IMR-90 (cell line): Measurements from ENCODE around the gene HNRNPLL. TPM values are rescaled to one million over a fixed set of nuclear protein-coding genes. Genes with fewer than 3 reads are reported as not detected.

ENCODE experiments used
- ATAC-seq: fragments of 200-7000 bp; cut with Tn5 transposase; 2 replicates; pipeline ENCODE4 v1.9.1; 2020; ENCODE audit warnings: low read depth, mild to moderate bottlenecking, moderate library complexity
- BruUV-seq: library from RNA; stranded (reverse); fragments of 400-500 nt; replicated peaks from 2 replicates; lab custom pipeline; 2021; lab: Mats Ljungman, UMichigan
- CTCF ChIA-PET: fragments of 300-600 bp; formaldehyde crosslinking; extraction: SDS; loops from one replicate; lab custom pipeline; 2021; ENCODE audit warnings: antibody characterized with exemption; lab: Yijun Ruan, JAX
- POLR2A ChIA-PET: fragments of 300-600 bp; sonication (Branson Sonifier 250); formaldehyde crosslinking; loops from one replicate; lab custom pipeline; 2022; ENCODE audit warnings: antibody characterized with exemption; ENCODE audit not compliant: unreplicated experiment; lab: Charles Lee
- DNase-seq: peaks from one replicate; pipeline ENCODE4 v3.0.0; 2013
- H2AFZ ChIP-seq: replicated peaks from 2 replicates; pipeline ENCODE3; 2013; ENCODE audit warnings: low read length, mild to moderate bottlenecking; ENCODE audit not compliant: poor library complexity
- H2AK5ac ChIP-seq: 2 replicates; pipeline ENCODE4 v1.6.1; 2013; ENCODE audit warnings: low read depth, low read length, inconsistent platforms
- H2AK9ac ChIP-seq: replicated peaks from 2 replicates; pipeline ENCODE3; 2013; ENCODE audit warnings: mild to moderate bottlenecking, low read depth, low read length, moderate library complexity; ENCODE audit not compliant: poor library complexity
- H2BK120ac ChIP-seq: 2 replicates; pipeline ENCODE4 v1.6.1; 2013; ENCODE audit warnings: low read depth, low read length, inconsistent platforms
- H2BK15ac ChIP-seq: 3 replicates; pipeline ENCODE4 v1.6.1; 2013; ENCODE audit warnings: low read depth, low read length, inconsistent platforms
- H2BK20ac ChIP-seq: 2 replicates; pipeline ENCODE4 v1.6.1; 2013; ENCODE audit warnings: low read depth, mild to moderate bottlenecking, inconsistent platforms, low read length, moderate library complexity
- H2BK5ac ChIP-seq: 2 replicates; pipeline ENCODE4 v1.6.1; 2013; ENCODE audit warnings: mild to moderate bottlenecking, low read depth, low read length, inconsistent platforms; ENCODE audit not compliant: poor library complexity, severe bottlenecking
- H3K14ac ChIP-seq: replicated peaks from 2 replicates; pipeline ENCODE4 v1.6.1; 2013; ENCODE audit warnings: low read depth, low read length, inconsistent platforms
- H3K18ac ChIP-seq: 2 replicates; pipeline ENCODE4 v1.6.1; 2013; ENCODE audit warnings: low read depth, low read length, control low read depth
- H3K23ac ChIP-seq: 2 replicates; pipeline ENCODE4 v1.6.1; 2013; ENCODE audit warnings: low read depth, low read length, inconsistent platforms
- H3K27ac ChIP-seq: 2 replicates; pipeline ENCODE4 v1.5.1; 2013; ENCODE audit warnings: mild to moderate bottlenecking, control low read depth, low read length; ENCODE audit not compliant: insufficient read depth
- H3K27me3 ChIP-seq: 2 replicates; pipeline ENCODE4 v1.6.1; 2013; ENCODE audit warnings: low read length; ENCODE audit not compliant: control insufficient read depth, insufficient read depth
- H3K36me3 ChIP-seq: 2 replicates; pipeline ENCODE4 v1.6.1; 2013; ENCODE audit warnings: low read length, mixed read lengths; ENCODE audit not compliant: control insufficient read depth, insufficient read depth
- H3K4ac ChIP-seq: 2 replicates; pipeline ENCODE4 v1.6.1; 2013; ENCODE audit warnings: low read depth, low read length, inconsistent platforms
- H3K4me1 ChIP-seq: 2 replicates; pipeline ENCODE4 v1.6.1; 2013; ENCODE audit warnings: low read length, mixed read lengths; ENCODE audit not compliant: control insufficient read depth, insufficient read depth
- H3K4me2 ChIP-seq: 2 replicates; pipeline ENCODE4 v1.6.1; 2013; ENCODE audit warnings: low read depth, mild to moderate bottlenecking, control low read depth, low read length, moderate library complexity
- H3K4me3 ChIP-seq: 2 replicates; pipeline ENCODE4 v1.5.1; 2013; ENCODE audit warnings: low read depth, mild to moderate bottlenecking, control low read depth, low read length, moderate library complexity; ENCODE audit not compliant: insufficient read depth
- H3K56ac ChIP-seq: 2 replicates; pipeline ENCODE4 v1.6.1; 2013; ENCODE audit warnings: low read length, inconsistent platforms; ENCODE audit not compliant: insufficient read depth; ENCODE audit errors: extremely low read depth
- H3K79me1 ChIP-seq, 2 experiments: 2 replicates each; pipeline ENCODE4 v1.6.1; 2013; ENCODE audit warnings: low read length in 2 of 2, inconsistent platforms in 1 of 2, low read depth in 1 of 2
- H3K9ac ChIP-seq: 2 replicates; pipeline ENCODE4 v1.6.1; 2013; ENCODE audit warnings: low read depth, low read length, control low read depth
- H3K9me1 ChIP-seq: 2 replicates; pipeline ENCODE4 v1.6.1; 2013; ENCODE audit warnings: low read length, inconsistent platforms; ENCODE audit not compliant: insufficient read depth
- H3K9me3 ChIP-seq: 2 replicates; pipeline ENCODE4 v1.6.1; 2013; ENCODE audit warnings: low read length; ENCODE audit not compliant: control insufficient read depth, insufficient read depth
- H4K20me1 ChIP-seq: 2 replicates; pipeline ENCODE4 v1.6.1; 2013; ENCODE audit warnings: low read length, inconsistent platforms; ENCODE audit not compliant: insufficient read depth
- H4K5ac ChIP-seq: 2 replicates; pipeline ENCODE4 v1.6.1; 2013; ENCODE audit warnings: mild to moderate bottlenecking, low read depth, low read length, control low read depth
- H4K8ac ChIP-seq, 2 experiments: 2 replicates each; pipeline ENCODE4 v1.6.1; 2013; ENCODE audit warnings: low read depth in 2 of 2, low read length in 2 of 2, control low read depth in 1 of 2, inconsistent platforms in 1 of 2
- H4K91ac ChIP-seq: 2 replicates; pipeline ENCODE4 v1.6.1; 2013; ENCODE audit warnings: low read depth, low read length, inconsistent platforms; ENCODE audit not compliant: insufficient read depth
- BHLHE40 ChIP-seq: fragments of 150-350 bp; IDR thresholded peaks from 2 replicates; pipeline ENCODE4 v1.6.1; 2016; ENCODE audit warnings: mild to moderate bottlenecking, low read depth, low read length
- CHD1 ChIP-seq: IDR thresholded peaks from 2 replicates; pipeline ENCODE4 v1.6.1; 2012; ENCODE audit warnings: low read depth, low read length, improper control_type of control experiment
- CTCF ChIP-seq: conservative IDR thresholded peaks from 2 replicates; pipeline ENCODE4 v1.5.1; 2012; ENCODE audit warnings: mild to moderate bottlenecking, low read depth, low read length, improper control_type of control experiment
- ELK1 ChIP-seq: fragments of 150-350 bp; IDR thresholded peaks from 2 replicates; pipeline ENCODE4 v1.6.1; 2016; ENCODE audit warnings: low read depth, mild to moderate bottlenecking, low read length, moderate library complexity, borderline replicate concordance
- FOS ChIP-seq: fragments of 150-350 bp; IDR thresholded peaks from 2 replicates; pipeline ENCODE4 v1.6.1; 2016; ENCODE audit warnings: low read depth, low read length
- MAZ ChIP-seq: IDR thresholded peaks from 2 replicates; pipeline ENCODE4 v1.6.1; 2012; ENCODE audit warnings: low read depth, mild to moderate bottlenecking, low read length, improper control_type of control experiment, moderate library complexity, borderline replicate concordance
- POLR2A ChIP-seq: IDR thresholded peaks from 2 replicates; pipeline ENCODE4 v1.6.1; 2012; ENCODE audit warnings: mild to moderate bottlenecking, low read depth, low read length
- SMC3 ChIP-seq: fragments of 150-350 bp; IDR thresholded peaks from 2 replicates; pipeline ENCODE4 v1.6.1; 2016; ENCODE audit warnings: low read depth, mild to moderate bottlenecking, antibody characterized with exemption, low read length, moderate library complexity
- WGBS, 2 experiments: methylation state at CpG; one replicate each; pipeline versions ENCODE4 v1.1.5 to v1.1.7; 2013; ENCODE audit warnings: missing lambda C conversion rate in 2 of 2; ENCODE audit not compliant: insufficient read length in 1 of 2; ENCODE audit errors: extremely low coverage in 2 of 2; 5-methylcytosine and 5-hydroxymethylcytosine counted together
- dilution Hi-C: fragments of 300-500 bp; cut with HindIII; formaldehyde crosslinking; loops from one replicate; pipeline ENCODE4 v1.14.3; 2018; ENCODE audit warnings: low sequenced_read_pairs; ENCODE audit not compliant: unreplicated experiment
- in situ Hi-C: fragments of 300-500 bp; cut with MboI; formaldehyde crosslinking; loops from 3 replicates; pipeline ENCODE4 v1.14.3; 2019; ENCODE audit warnings: low sequenced_read_pairs, inconsistent platforms, mixed read lengths
- intact Hi-C: fragments of 100-400 bp; cut with micrococcal nuclease; formaldehyde crosslinking; loops from 2 replicates; pipeline ENCODE4 v1.10.0; 2022
- polyA plus RNA-seq, 3 experiments: library from polyadenylated mRNA; depleted of rRNA; stranded (reverse); fragments of >200 nt; gene quantifications; 2 replicates each; pipeline ENCODE4 v1.2.3, GENCODE V29; 2012; ENCODE audit warnings: low replicate concordance in 1 of 3
- total RNA-seq: library from RNA; depleted of rRNA; stranded (reverse); fragments of >200 nt; gene quantifications from 2 replicates; pipeline ENCODE4 v1.2.3, GENCODE V29; 2012
- TF ChIP-seq, protein P1 (sequence below): fragments of 150-350 bp; IDR thresholded peaks from 2 replicates; pipeline ENCODE4 v1.6.1; 2017; ENCODE audit warnings: mild to moderate bottlenecking, antibody characterized with exemption, low read length, low read depth

The HNRNPLL gene
- total and polyA plus RNA-seq, 2 of the 4 experiments (the other 2 are of a cell fraction) = 23.7 to 53.1 TPM

DNA sequence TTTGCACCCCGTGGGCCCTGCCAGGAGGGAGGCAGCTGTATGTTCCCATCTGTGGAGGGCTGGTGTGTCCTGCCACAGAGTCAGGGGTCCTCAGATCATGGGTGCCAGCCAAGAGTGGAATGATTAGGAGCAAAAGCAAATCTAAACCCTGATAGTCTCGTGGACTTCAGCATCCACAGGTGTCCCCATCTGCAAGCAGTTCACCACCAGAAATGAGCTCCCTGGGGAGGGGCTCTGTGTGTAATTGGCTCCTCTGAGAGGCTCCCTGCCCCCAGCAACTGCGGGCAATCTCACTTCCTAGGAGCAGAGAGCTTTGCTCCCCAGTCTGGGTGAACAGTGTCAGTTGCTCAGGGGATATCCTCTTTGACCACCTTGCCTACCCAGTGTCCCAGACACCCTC, 78.1 kb downstream of the HNRNPLL start:
- Histone ChIP-seq H4K5ac (no peak overlapping the region), H3K9me1 (0 out of 2 replicates have a peak, but pooled peaks cover 4% of the 10 kb centered on the region), H3K4me3 (no peak overlapping the region), H2AK9ac (no peak overlapping the region), H2BK120ac (no peak overlapping the region), H3K79me1 (no peaks in the 10 kb centered on the region), H4K8ac (no peak overlapping the region), H3K18ac (no peak overlapping the region), H3K27ac (no peak overlapping the region), H2BK20ac (no peak overlapping the region), H3K23ac (no peak overlapping the region), H4K20me1 (no peaks in the 10 kb centered on the region), H3K9ac (no peak overlapping the region), H2BK5ac (no peak overlapping the region), H3K36me3 (no peaks in the 10 kb centered on the region), H3K4me1 (no peaks in the 10 kb centered on the region; the same call in 1 of the 2 replicates), H3K27me3 (peaks cover 30% of the 10 kb centered on the region), H4K91ac (no peak overlapping the region), H3K14ac (no peak overlapping the region), H2BK15ac (no peak overlapping the region), H3K9me3 (no peaks in the 10 kb centered on the region), H3K4ac (no peak overlapping the region), H2AK5ac (no peak overlapping the region), H2AFZ (peak overlapping the region; percentile 23), H3K56ac (no peak overlapping the region), H3K4me2 (no peak overlapping the region)
- TF ChIP-seq ELK1 = no peak
- TF ChIP-seq SMC3 = no peak
- TF ChIP-seq MAZ = no peak
- TF ChIP-seq BHLHE40 = no peak
- TF ChIP-seq CHD1 = no peak
- no peak for TF ChIP-seq POLR2A
- TF ChIP-seq CTCF = no peak
- TF ChIP-seq, protein P1, sequence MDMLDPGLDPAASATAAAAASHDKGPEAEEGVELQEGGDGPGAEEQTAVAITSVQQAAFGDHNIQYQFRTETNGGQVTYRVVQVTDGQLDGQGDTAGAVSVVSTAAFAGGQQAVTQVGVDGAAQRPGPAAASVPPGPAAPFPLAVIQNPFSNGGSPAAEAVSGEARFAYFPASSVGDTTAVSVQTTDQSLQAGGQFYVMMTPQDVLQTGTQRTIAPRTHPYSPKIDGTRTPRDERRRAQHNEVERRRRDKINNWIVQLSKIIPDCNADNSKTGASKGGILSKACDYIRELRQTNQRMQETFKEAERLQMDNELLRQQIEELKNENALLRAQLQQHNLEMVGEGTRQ = no peak
- TF ChIP-seq FOS = no peak
- no peak for ATAC-seq
- 0% methylated on average over 1 of the region's 3 CpGs; no CpG with 5 or more reads in 1 of the 2 experiments for WGBS, 2 experiments
- ChIA-PET POLR2A (no interaction called here), CTCF (interaction anchor here (0.7 to 1.5 kb wide), 2 partner anchors 30 to 209 kb away, joined by 3 read pairs; no protein-coding TSS in a partner anchor)
- intact Hi-C loops (no loop called here), in situ Hi-C loops (loop anchor here (25.0 kb wide), 1 partner anchor 212 kb away; no protein-coding TSS in a partner anchor), dilution Hi-C loops (no loop called here)
- DNase-seq = no peak
- BruUV-seq = no TSS peak
